GM10266 (cell line): ENCODE data around the gene PDE1C.

Source experiments
- DNase-seq: peaks from one replicate; pipeline ENCODE4 v3.0.0; 2012; ENCODE audit errors: extremely low spot score
- CTCF ChIP-seq: IDR thresholded peaks from 2 replicates; pipeline ENCODE4 v1.5.1; 2012; ENCODE audit warnings: mild to moderate bottlenecking, low read depth; ENCODE audit not compliant: control insufficient read depth, insufficient read depth; ENCODE audit errors: missing control alignments

PDE1C gene

GRCh38 chr7:32070406-32071360 lies at the start of gene PDE1C:
TSS of gene PDE1C (minus strand) at chr7:32070407.
- TF ChIP-seq CTCF = no peak
- DNase-seq = no peak

GRCh38 chr7:32119790-32120196 lies 49.6 kb upstream of the PDE1C start:
- no peak for DNase-seq
- TF ChIP-seq CTCF = no peak

- TF ChIP-seq CTCF = no peak
Measured at GRCh38 chr7:32117837-32118236, 47.6 kb upstream of the PDE1C start.

GRCh38 chr7:32116436-32116835 lies 46.2 kb upstream of the PDE1C start:
- no peak for DNase-seq
- no peak for TF ChIP-seq CTCF

More at GRCh38 chr7:32117837-32118236, 47.6 kb upstream of the PDE1C start:
- DNase-seq = no peak

- DNase-seq = no peak
- TF ChIP-seq CTCF = no peak
Measured at GRCh38 chr7:32115831-32116230, 45.6 kb upstream of the PDE1C start.

- TF ChIP-seq CTCF = no peak
- no peak for DNase-seq
Measured at GRCh38 chr7:32108651-32109050, 38.4 kb upstream of the PDE1C start.

- no peak for DNase-seq
Measured at GRCh38 chr7:32104766-32105165, 34.6 kb upstream of the PDE1C start.

More at GRCh38 chr7:32104766-32105165, 34.6 kb upstream of the PDE1C start:
- TF ChIP-seq CTCF = no peak
